H1 (cell line): Measurements from ENCODE around the gene IL23A. TPM values are rescaled to one million over a fixed set of nuclear protein-coding genes. Genes with fewer than 3 reads are reported as not detected.

Experiments
- ATF2 ChIP-seq: IDR thresholded peaks from 2 replicates; pipeline ENCODE4 v1.6.1; 2012; ENCODE audit warnings: low read length, inconsistent platforms
- CBX8 ChIP-seq: fragments of 300-800, 300-1000 bp; sonication (generic); IDR thresholded peaks from 2 replicates; pipeline ENCODE4 v1.7.1; 2016; ENCODE audit warnings: low read depth, low read length, borderline replicate concordance
- CREB1 ChIP-seq: IDR thresholded peaks from 2 replicates; pipeline ENCODE4 v1.6.1; 2012; ENCODE audit warnings: inconsistent platforms
- CTCF ChIP-seq, 3 experiments: IDR thresholded peaks; 1 replicate in 2 of 3; 2 replicates in 1 of 3; pipeline versions ENCODE4 v1.5.1 to v1.6.1; 2011; ENCODE audit warnings: low read length in 3 of 3, mild to moderate bottlenecking in 3 of 3, inconsistent platforms in 2 of 3, low read depth in 1 of 3, moderate library complexity in 1 of 3; ENCODE audit not compliant: insufficient read depth in 1 of 3; ENCODE audit errors: control extremely low read depth in 1 of 3
- JUN ChIP-seq: IDR thresholded peaks from 2 replicates; pipeline ENCODE4 v1.6.1; 2011; ENCODE audit warnings: low read depth, mild to moderate bottlenecking, improper control_type of control experiment, low read length
- JUND ChIP-seq: IDR thresholded peaks from 2 replicates; pipeline ENCODE4 v1.6.1; 2011; ENCODE audit warnings: mild to moderate bottlenecking, improper control_type of control experiment, low read length
- MAX ChIP-seq: IDR thresholded peaks from 2 replicates; pipeline ENCODE4 v1.6.1; 2012; ENCODE audit warnings: inconsistent platforms
- NANOG ChIP-seq: IDR thresholded peaks from 2 replicates; pipeline ENCODE4 v1.6.1; 2011; ENCODE audit warnings: low read length, low read depth, mild to moderate bottlenecking, inconsistent platforms; ENCODE audit not compliant: insufficient read depth, poor library complexity, severe bottlenecking
- NRF1 ChIP-seq: IDR thresholded peaks from 2 replicates; pipeline ENCODE4 v1.6.1; 2011; ENCODE audit warnings: mild to moderate bottlenecking, low read depth, low read length, improper control_type of control experiment
- POLR2A ChIP-seq, 2 experiments: IDR thresholded peaks; 1 replicate in 1 of 2; 2 replicates in 1 of 2; pipeline ENCODE4 v1.6.1; 2011; ENCODE audit warnings: low read depth in 2 of 2, low read length in 2 of 2, mild to moderate bottlenecking in 2 of 2; ENCODE audit errors: control extremely low read depth in 1 of 2
- RAD21 ChIP-seq, 2 experiments: IDR thresholded peaks in 1 of 2; conservative IDR thresholded peaks in 1 of 2; 2 replicates each; pipeline ENCODE4 v1.6.1; 2011; ENCODE audit warnings: low read depth in 2 of 2, low read length in 2 of 2, improper control_type of control experiment in 1 of 2, inconsistent platforms in 1 of 2, mild to moderate bottlenecking in 1 of 2, moderate library complexity in 1 of 2
- SP1 ChIP-seq: IDR thresholded peaks from 2 replicates; pipeline ENCODE4 v1.6.1; 2011; ENCODE audit warnings: low read depth, low read length
- TAF7 ChIP-seq: optimal IDR thresholded peaks from 2 replicates; pipeline ENCODE3; 2011; ENCODE audit warnings: low read depth, mild to moderate bottlenecking, inconsistent platforms, low read length, moderate library complexity, borderline replicate concordance
- TEAD4 ChIP-seq: IDR thresholded peaks from 2 replicates; pipeline ENCODE4 v1.6.1; 2012; ENCODE audit warnings: low read depth, low read length, inconsistent platforms, mixed read lengths
- USF2 ChIP-seq: IDR thresholded peaks from 2 replicates; pipeline ENCODE4 v1.6.1; 2011; ENCODE audit warnings: low read length, improper control_type of control experiment
- ZNF274 ChIP-seq: IDR thresholded peaks from 2 replicates; pipeline ENCODE4 v1.7.0; 2012; ENCODE audit warnings: low read length, borderline replicate concordance; ENCODE audit errors: extremely low read depth
- polyA plus RNA-seq, 7 experiments: library from polyadenylated mRNA; depleted of rRNA in 3 of 7; stranded (reverse) in 5 of 7; unstranded in 2 of 7; fragments of >200 nt in 5 of 7; fragments of 200-250 nt in 2 of 7; gene quantifications; 1 replicate in 5 of 7; 2 replicates in 1 of 7; 4 replicates in 1 of 7; pipeline versions ENCODE4 v1.2.1 to v1.2.3, GENCODE V29; 2011 to 2013; ENCODE audit warnings: missing spikeins in 2 of 7, mixed read lengths in 2 of 7
- total RNA-seq: library from RNA; stranded (reverse); fragmentation: NEBNext Ultra II Directional; extraction: Animal tissue kit (Norgen Biotek cat#: 25700); gene quantifications from 2 replicates; pipeline ENCODE4 v1.2.1, GENCODE V29; 2021

The IL23A gene
- total and polyA plus RNA-seq, 2 of the 8 experiments (the other 6 are each of a cell fraction or from before 2014, with no cell fraction given): 2.3 to 3.6 TPM

GRCh38 chr12:56338308-56339157 lies at the start of gene IL23A (continued):
- TF ChIP-seq POLR2A (IDR thresholded peaks at IDR 0.05; ENCODE audit: control extremely low read depth in 1 of 2, low read depth in 2 of 2, low read length in 2 of 2) (0 out of 3 replicates have a peak, but pooled peaks of 1 of the 2 experiments have one; percentile 31), MAX (0 out of 2 replicates have a peak, but pooled peaks have one; percentile 24), JUND (no peak), CBX8 (no peak), NANOG (no peak), USF2 (no peak), SP1 (peak; percentile 61; the same call in 1 of the 2 replicates), CTCF (IDR thresholded peaks at IDR 0.05; ENCODE audit: control extremely low read depth in 1 of 3, insufficient read depth in 1 of 3, low read depth in 1 of 3, low read length in 3 of 3) (no peak), ATF2 (no peak), RAD21 (IDR thresholded peaks at IDR 0.05 in 1 of 2, conservative IDR thresholded peaks at IDR 0.05 in 1 of 2; ENCODE audit: low read depth in 2 of 2, low read length in 2 of 2) (no peak), JUN (no peak), TEAD4 (peak; percentile 53; the same call in 1 of the 2 replicates), TAF7 (no peak), CREB1 (no peak), ZNF274 (no peak), NRF1 (no peak)
